Measurements from ENCODE around the gene CORO2A. TPM values are rescaled to one million over a fixed set of nuclear protein-coding genes. Genes with fewer than 3 reads are reported as not detected.

CORO2A gene
- total and polyA plus RNA-seq, 8 donors, result 8.1 to 20.4 (median 9.3) TPM

DNA sequence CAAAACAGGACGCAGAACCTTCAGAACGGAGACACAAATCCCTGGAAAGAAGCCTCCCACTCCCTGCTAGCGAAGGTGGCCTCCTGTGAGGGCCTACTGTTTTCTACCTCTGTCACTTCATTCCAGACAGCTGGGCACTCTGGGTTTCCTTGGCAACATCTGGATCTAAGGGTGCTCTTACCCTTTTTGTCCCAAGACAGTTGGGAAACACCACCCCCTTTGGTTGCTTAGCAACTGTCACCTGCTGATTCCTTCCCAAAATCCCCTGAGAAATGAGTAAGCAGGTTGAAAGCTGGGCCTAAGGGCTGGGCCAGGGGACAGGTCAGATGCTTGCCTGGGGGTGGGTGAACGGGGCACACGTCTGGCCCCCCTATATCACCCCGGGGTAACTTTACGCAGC, 106.5 kb downstream of the CORO2A start:
- DNase-seq, result no peak
- Histone ChIP-seq H3K9me3 (no peaks in the 10 kb centered on the region), H3K4me1 (peaks cover 0 to 28% of the 10 kb centered on the region in 2 donors), H3K36me3 (peaks cover 3 to 75% of the 10 kb centered on the region in 2 donors), H3K27me3 (no peaks in the 10 kb centered on the region), H3K27ac (no peak overlapping the region), H3K4me3 (no peak overlapping the region)
- TF ChIP-seq, protein P1, sequence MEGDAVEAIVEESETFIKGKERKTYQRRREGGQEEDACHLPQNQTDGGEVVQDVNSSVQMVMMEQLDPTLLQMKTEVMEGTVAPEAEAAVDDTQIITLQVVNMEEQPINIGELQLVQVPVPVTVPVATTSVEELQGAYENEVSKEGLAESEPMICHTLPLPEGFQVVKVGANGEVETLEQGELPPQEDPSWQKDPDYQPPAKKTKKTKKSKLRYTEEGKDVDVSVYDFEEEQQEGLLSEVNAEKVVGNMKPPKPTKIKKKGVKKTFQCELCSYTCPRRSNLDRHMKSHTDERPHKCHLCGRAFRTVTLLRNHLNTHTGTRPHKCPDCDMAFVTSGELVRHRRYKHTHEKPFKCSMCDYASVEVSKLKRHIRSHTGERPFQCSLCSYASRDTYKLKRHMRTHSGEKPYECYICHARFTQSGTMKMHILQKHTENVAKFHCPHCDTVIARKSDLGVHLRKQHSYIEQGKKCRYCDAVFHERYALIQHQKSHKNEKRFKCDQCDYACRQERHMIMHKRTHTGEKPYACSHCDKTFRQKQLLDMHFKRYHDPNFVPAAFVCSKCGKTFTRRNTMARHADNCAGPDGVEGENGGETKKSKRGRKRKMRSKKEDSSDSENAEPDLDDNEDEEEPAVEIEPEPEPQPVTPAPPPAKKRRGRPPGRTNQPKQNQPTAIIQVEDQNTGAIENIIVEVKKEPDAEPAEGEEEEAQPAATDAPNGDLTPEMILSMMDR (IDR thresholded peaks at IDR 0.05), result no peak
- no peak for ATAC-seq
- intact Hi-C loops (cut with DNase I), result no loop called here

DNA sequence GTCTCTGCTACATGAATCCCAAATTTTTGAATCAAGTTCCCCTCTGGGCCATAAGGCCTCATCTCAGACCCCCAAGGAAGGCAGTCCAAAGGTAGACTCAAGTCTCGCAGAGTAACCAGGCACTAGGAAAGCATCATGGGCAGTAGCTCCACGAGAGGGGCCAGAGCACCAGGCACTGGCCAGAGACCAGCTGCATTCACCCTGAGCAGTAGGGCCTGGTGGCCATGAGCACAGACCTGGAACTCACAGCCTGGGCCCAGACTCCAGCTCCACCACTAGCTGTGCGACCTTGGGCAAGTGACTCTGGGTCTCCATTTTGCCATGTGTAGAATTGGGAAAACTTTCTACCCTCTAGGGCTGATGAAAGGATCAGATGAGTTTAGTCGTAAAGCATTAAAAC, 107.4 kb downstream of the CORO2A start:
- Histone ChIP-seq H3K27ac (no peak overlapping the region), H3K36me3 (peaks cover 3 to 77% of the 10 kb centered on the region in 2 donors), H3K27me3 (no peaks in the 10 kb centered on the region), H3K4me3 (no peak overlapping the region), H3K9me3 (no peaks in the 10 kb centered on the region), H3K4me1 (peaks cover 0 to 28% of the 10 kb centered on the region in 2 donors)
- intact Hi-C loops (cut with DNase I), result no loop called here
- TF ChIP-seq, protein P1 (IDR thresholded peaks at IDR 0.05), result no peak
- ATAC-seq (no peak), DNase-seq (no peak)

DNA sequence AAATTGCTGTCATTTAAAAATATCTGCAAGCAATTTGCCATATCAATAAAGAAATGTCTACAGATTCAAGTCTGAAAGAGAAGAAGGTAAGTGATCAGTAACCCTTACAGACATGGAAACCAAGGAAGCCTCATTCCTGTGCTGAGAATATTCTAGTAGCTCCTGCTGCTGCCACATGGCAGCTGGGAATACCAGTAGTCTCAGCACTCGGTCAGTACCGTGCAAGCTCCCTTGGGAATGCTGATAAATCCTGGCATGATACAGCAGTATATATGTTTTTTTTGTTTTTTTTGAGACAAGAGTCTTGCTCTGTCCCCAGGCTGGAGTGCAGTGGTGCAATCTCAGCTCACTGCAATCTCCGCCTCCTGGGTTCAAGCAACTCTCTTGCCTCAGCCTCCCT, 108.0 kb downstream of the CORO2A start:
- TF ChIP-seq, protein P1 (IDR thresholded peaks at IDR 0.05), result no peak

DNA sequence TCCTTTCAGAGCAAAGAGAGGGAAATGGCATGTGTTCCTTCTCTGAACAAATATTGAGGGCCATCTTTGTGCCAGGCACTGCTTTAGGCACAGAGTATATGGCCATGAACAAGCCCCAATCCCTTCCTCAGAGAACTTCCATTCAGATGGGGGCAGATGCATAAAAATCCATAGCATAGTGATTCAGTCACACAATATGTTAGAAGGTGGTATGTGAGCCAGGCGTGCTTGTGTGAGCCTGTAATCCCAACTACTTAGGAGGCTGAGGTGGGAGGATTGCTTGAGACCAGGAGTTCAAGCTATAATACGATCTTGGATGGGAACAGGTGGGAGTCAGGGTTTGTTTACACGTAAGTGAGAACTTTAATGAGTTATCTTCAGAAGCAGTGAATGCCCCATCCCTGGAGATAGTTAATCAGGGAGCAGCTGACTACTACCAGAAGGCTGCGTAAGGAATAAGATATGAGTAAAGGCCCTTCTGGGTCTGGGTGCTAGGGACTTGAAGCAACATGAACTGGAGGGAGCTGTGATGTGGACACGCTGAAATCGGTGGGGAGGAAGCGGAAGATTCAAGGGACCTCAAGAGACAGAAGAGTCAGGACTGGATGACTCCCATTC, 108.8 kb downstream of the CORO2A start:
- H3K4me3 ChIP-seq, result no peak overlapping the region
- peaks cover 0 to 28% of the 10 kb centered on the region in 2 donors for H3K4me1 ChIP-seq
- peak overlapping the region in 1 of 2 donors; percentile 20 for H3K27ac ChIP-seq
- TF ChIP-seq, protein P1 (IDR thresholded peaks at IDR 0.05), result no peak
- DNase-seq, result no peak
- ATAC-seq, result no peak
- peaks cover 3 to 90% of the 10 kb centered on the region in 2 donors for H3K36me3 ChIP-seq
- H3K27me3 ChIP-seq, result no peaks in the 10 kb centered on the region
- no peaks in the 10 kb centered on the region for H3K9me3 ChIP-seq
- intact Hi-C loops (cut with DNase I), result no loop called here

More for the DNA sequence above, 108.0 kb downstream of the CORO2A start:
- ATAC-seq (no peak), DNase-seq (no peak)
- intact Hi-C loops (cut with DNase I), result no loop called here
- Histone ChIP-seq H3K27me3 (no peaks in the 10 kb centered on the region), H3K4me3 (no peak overlapping the region), H3K36me3 (peaks cover 3 to 83% of the 10 kb centered on the region in 2 donors), H3K9me3 (no peaks in the 10 kb centered on the region), H3K27ac (no peak overlapping the region), H3K4me1 (peaks cover 0 to 28% of the 10 kb centered on the region in 2 donors)

DNA sequence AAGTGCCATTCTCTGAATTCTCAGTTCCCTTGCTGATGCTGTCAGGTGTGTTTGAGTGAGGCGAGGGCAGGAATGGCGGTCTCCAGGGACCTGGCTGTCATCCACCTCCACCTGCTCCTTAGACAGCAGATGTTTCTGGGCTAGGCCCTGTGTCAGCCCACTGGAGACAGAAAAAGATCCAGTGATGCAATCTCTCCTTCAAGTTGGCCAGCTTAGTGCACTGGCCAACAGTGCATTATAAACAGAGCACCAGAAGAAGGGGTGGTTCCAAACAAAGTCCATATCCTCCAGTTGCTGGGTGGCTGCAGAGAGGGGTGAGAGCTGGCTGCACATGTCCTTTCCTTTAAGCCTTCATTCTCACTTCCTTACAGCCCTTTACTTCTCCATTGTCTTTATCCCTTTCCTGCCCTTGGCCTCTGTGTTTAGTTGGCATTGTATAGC, 109.4 kb downstream of the CORO2A start:
- ATAC-seq (peak; percentile 7), DNase-seq (no peak)
- intact Hi-C loops (cut with DNase I), result no loop called here
- Histone ChIP-seq H3K27me3 (no peaks in the 10 kb centered on the region), H3K4me3 (no peak overlapping the region), H3K4me1 (peaks cover 0 to 27% of the 10 kb centered on the region in 2 donors), H3K9me3 (no peaks in the 10 kb centered on the region), H3K27ac (peak overlapping the region; percentile 20 to 26), H3K36me3 (peaks cover 3 to 96% of the 10 kb centered on the region in 2 donors)
- TF ChIP-seq, protein P1 (IDR thresholded peaks at IDR 0.05), result no peak
